G401.6 (cell line): Measurements from ENCODE around the gene CCDC82.

Experiments used
- FAIRE-seq: peaks from 2 replicates; lab custom pipeline; 2012; peaks lifted over from hg19 to GRCh38; lab: Jason Lieb, UNC

Gene CCDC82

DNA sequence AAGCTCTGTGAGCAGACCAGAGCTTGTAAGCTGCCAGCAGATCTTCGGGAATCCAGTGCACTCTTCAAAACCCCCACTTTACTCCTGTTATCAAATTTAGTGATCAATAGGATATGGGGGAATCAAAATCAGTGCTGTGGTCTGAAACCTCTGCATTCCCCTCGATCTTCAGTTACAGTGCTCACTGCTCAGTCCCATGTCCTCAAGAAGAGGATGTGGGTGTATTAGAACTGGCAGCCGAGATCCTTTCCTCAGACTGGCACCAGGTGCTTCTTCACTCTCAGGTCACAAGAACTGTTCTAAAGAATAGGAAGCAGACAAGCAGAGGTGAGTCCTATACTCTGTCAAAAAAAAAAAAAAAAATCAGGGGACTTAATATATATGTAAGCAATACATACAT is 31.4 kb downstream of the CCDC82 start:
- FAIRE-seq: no peak

DNA sequence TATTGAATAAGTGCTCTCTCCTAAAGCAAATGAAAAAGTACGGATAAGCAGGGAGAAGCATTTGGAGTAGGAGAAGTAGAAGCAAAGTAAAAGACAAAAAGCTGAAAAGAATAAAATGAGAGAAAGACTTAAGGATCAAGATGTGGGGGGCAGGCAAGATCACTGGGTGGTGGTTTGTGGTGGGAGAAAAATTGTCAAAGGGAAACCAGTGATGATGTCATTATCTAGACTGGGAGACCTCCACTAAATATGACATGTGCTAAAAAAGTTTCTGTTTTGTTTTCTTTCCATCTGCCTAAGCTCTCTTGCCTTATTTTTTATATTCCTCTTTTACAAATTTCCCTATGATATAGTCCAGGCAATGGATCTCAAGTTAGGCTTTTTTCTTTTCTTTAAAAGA is 31.9 kb downstream of the CCDC82 start:
- no peak for FAIRE-seq

DNA sequence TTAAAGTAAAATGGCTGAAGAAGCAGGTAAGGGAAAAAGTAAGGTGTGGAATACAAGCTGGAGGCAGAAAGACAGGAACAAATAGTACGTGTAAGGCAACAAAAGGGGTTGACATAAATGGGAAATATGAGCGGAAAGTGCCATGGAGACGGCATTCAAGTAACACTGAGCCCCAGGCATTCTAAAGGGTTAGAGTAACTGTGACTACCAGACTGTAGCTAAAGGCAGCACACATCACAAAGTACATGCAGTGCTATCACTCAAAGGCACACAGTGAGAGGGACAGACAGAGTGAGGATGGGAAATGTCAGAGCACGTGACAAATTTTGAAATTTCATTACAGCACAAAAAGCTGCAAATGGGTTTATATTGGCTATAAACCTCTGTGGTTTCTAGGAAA is 32.9 kb downstream of the CCDC82 start:
- FAIRE-seq: no peak

DNA sequence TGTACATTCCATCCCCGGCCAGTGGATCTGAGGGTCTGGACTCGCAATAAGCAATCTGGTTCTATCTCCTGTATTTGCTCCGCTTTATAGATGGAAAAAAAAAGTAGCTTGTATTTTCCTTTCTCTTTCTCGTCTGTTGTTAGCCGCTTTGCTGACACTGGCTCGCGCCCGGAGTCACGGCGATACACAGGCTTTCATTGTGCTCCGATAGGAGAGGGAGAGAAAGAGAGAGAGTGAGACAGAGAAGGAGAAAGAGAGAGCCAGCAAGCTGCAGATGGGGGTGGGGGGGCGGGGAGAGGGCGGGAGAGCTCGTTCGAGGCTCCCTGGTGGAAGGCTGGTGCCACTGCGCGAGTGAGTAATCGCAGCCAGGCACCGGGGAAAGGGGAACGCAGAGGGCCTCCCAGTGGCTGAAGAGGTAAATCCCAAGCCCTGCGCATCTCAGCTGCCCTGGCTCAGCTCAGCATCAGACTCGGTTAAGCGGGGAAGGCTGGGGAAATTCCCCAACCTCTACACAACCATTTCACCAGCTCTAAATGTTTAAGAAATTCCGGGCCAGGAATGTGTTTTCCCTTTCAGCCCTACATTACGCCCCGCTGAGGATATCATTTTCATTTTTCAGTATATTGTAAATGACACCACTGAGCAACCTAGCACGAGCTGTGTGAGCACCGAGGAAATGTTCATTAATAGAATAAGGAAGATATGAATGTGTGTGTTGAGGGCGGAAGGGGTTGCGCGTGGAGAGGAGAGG is 46.6 kb downstream of the CCDC82 start, which contains the start of gene MAML2:
MAML2 (minus strand) TSS at position 235 of the 751 bp plus-strand sequence. CDS start 1,300 bp downstream, outside the sequence.
- FAIRE-seq: no peak

DNA sequence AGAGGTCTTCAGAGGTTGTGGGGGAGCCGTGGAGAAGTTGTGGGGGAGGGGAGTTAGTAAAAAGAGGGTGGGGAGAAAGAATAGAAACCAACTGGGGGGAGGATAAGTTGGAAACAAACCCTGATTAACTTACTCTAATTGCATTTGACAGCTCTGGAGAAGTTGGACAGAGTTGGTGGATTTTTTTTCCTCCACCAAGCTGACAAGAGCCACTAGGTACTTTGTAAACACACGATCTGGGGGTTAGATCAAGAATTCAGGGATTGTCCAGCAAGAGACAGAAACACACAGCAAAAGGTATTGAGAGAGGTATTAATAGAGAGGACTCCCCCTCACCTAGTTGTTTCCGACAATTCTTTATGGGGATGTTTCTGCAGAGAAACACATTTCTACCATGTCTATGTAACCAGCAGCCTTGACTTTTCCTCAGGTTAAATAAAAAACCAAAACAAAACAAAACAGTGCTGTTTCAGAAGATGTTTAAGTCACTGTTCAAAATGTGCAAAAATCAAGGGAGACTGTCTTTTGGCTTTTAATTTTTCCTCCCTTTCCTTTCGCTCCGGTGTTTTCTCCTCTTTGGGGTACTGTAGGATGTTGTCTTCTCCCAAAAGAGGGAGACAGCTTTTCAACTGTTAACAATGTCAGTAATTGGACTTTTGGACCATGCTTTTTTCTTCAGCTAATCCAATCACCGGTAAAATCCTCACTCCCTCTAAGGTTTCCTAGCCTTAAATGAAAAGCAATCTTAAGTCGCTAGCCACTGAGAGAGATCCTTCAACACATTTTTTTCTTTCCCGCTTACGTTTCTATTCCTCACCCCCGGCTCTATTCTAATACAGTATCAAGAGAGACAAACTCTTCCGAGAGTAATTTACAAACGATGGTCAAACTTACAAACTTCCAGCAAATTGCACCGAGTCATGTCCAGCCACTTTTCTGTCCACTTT is 47.4 kb downstream of the CCDC82 start:
- FAIRE-seq: no peak

DNA sequence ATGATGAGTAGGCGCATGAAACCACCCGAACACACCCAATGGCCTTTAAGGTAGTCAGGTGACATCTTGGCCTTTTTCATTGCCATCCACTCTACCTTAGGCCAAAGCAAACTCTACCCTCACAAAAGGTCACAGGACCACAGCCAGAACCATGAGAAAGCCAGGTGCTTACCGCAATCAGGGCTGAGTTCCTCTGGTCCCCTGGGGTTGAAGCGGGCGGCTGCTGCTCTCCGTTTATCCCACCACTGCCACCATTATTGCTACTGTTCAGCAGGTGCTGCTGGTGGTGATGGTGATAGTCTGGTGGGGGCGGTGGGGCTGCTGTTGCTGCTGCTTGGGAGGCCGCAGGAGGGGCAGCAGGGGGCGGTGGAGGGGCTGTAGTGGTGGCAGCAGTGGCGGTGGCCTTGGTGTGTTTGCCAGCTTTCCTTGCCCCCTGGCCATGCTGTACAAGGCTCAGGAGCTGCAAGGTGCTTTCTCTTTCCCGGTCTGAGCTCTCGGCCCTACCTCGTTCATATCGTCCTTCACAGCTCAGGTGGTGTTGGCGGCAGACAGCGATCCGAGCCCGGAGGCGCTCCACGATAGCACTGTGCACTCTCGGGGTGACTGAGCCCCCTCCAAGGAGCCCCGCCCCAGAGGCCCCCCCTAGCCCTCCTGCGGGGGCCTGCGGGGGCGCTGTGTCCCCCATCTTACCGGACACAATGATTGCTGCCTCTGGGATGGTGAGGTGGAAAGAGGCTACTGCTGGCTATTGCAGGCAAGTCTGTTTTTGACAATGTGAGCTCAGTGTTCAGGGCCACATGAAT is 48.3 kb downstream of the CCDC82 start:
- no peak for FAIRE-seq

DNA sequence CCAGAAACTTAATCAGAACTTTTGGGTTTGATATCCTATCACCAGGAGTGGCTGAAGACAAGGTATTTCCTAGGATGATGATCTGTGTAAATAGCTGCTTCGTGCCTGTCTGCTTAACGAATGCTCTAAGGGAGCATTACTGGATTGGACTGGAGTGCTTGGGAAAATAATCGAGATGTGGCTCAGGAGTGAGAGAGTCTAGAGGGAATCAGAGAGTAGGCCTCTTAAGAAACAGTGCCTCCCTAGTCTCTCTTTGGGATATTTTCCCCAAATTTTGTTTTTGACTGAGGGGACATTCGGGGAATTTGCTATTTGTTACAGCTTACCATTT is 49.2 kb downstream of the CCDC82 start:
- no peak for FAIRE-seq

DNA sequence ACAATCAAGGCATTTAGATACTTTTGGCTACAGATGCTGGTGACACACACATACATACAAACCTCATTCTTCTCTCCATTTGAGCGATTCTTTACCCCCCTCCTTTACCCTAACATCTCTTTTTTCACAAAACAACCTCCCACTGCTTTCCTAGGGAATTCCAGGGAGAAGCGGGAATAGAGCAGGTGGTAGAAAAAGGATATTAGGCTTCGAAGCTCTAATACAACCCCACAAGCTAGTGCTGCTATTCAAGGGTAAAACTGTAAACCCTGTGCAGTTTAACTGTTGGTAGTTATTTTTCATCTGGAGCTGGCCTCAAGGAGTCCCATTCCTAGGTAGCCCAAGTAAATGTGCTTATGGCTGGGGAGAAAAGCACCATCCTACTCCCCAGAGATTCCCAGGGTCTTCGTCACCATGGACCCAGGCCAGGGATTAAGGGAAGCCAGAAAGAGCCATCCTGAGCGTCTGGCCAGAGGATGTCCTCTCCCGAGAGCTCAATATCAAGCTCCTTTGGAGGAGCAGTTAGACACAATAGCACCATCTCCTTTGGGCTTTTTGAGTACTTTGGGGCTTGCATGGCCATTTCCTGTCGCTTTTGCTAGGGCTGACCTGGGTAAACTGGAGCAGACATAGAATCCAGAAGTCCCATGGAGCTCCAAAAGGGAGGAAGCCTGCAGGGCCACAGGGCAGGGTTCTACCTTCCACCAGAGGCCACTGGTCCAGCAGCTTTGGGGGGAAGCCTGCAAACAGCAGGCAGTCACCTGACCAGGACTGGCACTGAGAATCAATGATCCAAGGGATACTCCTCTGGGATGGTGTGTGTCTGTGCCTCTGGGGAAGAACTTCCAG is 49.8 kb downstream of the CCDC82 start:
- FAIRE-seq: no peak

DNA sequence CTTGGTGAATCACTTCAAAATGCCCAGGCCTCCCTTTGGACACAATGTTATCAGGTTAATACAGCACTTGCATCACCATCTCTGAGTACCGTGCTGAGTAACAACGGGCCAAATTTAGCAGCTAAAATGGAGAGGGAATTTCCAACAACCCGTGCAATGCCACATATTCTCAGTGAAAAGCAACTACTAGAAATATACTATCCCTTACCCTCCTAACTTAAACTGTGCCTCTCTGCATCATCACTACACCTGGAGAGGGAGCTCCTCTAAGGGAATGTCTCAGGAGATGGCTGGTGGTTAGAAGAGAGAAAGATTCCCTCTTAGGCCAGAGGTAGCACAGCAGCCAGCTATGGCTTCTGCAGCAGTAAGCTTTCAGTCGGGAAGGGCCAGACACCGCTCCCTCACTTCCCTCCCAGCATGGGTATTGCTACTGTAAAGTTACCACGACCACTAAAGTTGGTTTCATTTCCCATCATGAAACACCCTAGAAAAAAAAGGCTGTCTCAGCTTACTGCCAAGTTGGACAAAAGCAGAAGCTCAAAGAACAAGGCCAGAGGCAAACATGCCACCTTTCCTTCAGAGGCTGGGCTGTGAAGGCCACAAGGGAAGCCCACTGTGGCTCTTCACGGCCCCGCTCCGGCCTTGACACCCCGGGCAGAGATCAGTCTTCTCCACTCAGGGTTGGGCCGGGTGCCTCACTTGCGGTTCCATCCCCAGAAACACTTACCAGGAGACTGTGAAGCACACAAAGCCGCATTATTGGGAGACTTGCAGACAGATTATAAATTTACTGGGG is 50.6 kb downstream of the CCDC82 start:
- FAIRE-seq: no peak

DNA sequence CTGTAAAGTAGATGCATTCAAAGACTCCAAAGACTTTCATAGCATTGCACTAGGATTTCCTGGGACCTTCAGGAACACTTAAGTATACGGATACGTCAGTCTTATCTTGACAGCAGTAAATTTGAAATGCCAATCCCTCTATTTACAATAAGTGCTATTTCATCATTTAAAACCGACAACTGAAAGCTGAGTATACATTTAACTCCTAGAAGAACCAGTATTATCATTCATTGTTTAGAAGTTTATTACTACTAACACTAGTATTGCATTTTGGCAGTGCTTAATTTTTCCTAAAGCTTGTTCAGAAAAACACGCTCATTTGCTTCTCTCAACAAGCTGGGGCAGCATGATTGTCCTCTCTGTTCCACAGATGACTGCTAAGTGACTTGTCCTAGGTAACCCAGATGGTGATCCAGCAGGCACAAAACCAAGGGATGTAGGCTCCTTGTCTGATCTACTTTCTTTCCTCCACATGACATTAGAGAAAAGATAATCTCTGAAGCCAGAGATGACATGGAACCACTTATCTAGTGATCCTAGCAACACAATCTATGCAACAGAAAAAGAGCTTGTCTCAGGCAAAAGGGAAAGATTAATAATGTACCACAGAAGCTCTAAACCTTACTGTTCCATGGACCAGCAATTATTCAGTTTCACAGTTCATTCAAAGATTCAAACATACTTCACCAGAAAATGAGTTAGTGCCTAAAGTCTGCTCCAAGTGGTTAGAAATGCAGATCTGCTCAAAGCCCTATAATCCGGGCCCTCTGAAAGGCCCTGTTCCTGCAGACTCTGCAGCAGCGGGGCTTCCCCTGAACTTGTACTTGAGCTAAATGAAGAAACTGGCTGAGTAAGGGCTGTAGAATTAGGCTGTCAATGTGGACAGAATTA is 51.9 kb downstream of the CCDC82 start:
- FAIRE-seq: no peak

DNA sequence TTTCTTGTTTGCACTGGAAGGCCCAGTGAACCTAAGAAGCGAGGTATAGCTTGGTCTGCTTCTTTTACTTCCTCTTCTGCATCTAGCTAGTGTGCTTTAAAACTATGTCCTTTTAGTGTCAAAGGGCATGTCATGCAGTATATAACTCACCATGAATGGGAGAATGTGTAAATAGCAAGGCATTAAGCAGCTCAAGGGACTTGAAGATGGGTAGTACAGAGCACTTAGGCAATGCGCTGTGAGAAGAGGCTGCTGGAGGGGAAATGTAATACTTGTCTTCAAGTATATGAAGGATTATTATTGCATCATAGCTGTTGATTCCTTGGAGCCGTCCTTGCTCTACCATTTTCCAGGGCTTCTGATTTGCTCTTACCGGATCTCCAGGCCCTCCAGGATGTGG is 54.3 kb downstream of the CCDC82 start:
- no peak for FAIRE-seq

DNA sequence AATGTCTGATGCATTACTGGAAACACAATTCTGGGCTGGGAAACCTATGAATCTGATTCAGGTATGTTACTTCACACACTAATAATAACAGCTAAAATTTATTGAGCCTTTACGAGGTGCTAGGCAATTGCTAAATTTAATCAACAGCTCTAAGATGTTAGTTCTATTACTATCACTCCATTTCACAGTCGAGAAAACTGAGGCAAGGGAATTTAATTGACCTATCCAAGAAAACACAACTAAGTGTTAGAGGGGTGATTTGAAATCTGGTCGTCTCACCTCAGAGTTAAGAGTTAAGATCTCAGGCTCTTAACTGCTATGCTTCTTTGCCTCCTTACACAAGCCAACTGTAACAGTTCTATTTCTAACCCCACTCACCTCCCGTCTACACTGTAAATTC is 55.5 kb downstream of the CCDC82 start:
- FAIRE-seq: no peak

DNA sequence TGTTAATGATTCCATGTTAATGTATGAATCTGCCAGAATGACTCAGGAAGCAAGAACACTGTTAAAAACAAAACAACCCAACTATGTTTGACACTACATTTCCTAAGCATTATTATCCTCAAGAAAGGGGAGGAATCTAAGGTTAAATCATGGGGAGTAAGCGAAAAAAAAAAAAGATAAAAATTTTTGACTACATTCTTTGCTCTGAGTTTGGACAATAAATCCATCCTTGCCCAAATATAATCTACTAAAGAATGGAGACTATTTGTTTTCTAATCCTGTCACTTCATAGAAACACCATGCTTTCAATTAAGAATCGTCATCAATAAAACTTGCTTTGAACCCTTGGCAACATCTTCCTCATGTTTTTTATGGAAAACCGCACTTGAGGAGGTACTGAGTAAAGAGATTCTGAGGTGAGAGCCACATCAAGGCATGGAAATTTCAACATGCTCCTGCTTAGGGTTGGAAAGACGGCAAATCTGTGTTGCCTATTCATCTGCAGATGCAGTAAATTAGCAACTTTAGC is 56.5 kb downstream of the CCDC82 start:
- FAIRE-seq: no peak

DNA sequence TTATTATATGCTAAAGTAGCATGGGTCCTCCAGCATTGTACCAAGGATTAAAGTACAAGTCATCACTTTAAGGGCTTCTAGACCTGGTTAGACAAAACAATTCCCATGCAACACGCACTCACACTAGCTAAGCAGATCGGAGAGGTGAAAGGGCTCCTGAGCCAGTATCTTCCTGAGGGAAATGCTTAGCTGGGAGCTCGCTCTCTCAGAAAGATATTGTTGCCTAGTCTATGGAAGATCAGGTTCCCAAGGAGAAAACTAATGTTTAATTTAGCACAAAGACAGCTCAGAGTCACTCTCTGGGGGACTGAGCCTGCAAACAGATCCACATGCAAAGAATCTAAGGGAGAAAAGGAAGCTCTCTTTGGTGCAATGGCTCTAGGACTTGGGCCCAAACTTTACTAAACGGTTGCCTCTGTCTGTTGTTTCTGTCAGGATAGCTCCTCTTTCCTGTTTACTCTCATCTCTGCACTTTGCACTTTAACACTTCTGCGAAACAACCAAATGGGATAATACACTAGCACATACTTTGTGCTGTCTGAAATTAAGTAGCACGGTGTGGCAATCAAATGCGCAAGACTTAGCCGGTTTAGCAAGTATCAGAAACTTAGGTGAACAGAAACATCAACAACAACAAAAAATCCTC is 57.5 kb downstream of the CCDC82 start:
- FAIRE-seq: no peak

DNA sequence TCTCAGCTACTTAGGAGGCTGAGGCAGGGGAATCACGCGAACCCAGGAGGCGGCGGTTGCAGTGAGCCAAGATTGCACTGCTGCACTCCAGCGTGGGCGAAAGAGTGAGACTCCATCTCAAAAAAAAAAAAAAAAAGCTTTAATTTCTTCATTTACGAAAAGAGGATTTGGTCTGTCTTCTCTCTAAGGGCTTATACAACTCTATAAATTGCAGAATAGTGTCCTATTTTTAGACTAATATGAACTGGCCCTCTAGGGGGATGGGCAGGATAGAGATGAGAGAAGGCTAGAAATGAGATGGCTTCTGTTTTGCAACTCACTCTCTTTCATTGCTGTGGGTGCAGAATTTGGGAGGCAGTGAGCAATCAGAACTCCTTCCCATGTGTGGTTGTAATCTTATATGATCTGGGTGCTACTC is 58.0 kb downstream of the CCDC82 start:
- no peak for FAIRE-seq

DNA sequence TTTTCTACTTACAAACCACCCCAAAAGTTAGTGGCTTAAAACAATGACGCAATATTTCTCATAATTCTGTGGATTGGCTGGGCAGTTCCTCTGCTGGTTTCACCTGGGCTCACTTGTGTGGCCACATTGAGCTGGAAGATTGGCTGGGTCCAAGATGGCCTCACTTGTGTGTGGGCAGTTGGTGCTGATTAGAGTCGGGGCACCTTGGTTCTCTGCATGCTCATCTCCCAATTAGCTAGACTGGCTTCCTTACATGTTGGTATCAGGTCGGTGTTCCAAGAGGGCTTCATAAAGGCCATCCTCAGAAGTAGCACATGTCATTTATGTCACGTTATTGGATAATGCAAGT is 59.2 kb downstream of the CCDC82 start:
- FAIRE-seq: no peak

DNA sequence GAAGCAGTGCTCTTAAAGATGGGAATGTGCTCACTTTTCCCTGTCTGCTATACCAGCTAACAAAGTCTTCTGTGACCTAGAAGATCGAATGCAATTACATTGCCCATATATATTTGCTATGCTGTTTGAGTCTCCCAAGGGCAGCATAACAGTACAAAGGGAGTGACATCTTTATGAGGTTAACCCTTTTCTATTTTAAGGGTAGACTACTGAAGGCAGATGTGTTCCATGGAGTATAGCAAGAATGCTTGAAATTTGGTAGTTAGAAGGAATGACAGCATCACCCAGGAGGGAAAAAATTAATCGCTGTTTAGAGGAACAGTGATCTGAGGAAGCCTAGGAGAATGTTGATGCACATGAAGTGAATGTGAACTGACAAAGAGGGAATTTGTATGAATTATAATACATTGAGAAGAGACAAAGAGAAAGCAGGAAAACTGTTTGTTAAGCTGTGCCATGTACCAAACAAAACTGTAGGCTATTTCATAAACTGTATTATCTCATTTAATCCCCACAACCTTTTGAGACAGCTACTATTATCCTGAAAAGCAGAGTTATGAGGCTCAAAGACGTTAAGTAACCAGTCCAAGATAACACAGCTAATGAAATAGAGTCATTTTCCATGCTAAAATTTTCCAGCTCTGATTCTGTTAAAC is 59.7 kb downstream of the CCDC82 start:
- no peak for FAIRE-seq

DNA sequence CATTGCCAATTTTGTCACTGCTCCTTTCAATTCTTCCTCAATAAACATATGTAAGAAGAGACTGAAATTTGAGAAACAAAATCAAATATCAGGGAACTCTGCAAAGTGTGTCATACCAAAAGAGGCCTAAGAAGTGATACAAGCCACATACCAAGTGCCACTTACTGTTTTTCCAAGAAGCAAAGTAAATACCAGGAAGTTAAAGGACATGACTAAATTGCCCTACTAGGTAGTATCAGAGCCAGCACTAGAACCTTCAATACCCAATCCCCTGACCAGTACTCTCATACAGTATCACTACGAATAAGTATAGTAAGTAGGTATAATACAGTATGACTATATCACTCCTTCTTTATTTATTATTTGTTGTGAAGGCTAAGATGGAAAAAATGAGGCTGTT is 60.3 kb downstream of the CCDC82 start:
- FAIRE-seq: no peak
